ENCODE data around the gene CASP4. TPM values are rescaled to one million over a fixed set of nuclear protein-coding genes. Genes with fewer than 3 reads are reported as not detected.
"Not testable (repeated sequence)": the region's sequence is repeated elsewhere in the genome, so short reads cannot be mapped to it uniquely, and the experiment has no call there.

Gene CASP4
- total and polyA plus RNA-seq, 7 donors = 20.8 to 64.6 (median 51.8) TPM

DNA sequence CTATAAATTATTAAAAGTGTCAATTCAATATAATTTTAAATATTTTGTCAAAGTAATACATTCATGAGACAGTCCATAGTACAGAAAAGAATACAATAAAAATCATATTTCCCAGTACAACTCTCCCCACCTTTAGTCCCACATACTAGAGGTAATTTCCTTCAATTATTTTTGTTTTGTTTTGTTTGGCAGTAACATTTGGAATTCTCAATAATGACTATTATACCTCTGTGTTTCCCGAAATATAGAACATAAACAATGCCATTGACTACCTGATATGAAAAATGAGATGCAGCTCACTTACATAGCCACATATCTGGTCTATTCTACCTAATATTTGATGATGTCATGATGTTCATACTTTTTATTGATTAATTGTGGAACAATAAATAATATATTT, 24.4 kb upstream of the CASP4 start:
- no peaks in the 10 kb centered on the region for H3K4me1 ChIP-seq
- no peak overlapping the region for H3K4me3 ChIP-seq
- no peaks in the 10 kb centered on the region for H3K36me3 ChIP-seq
- H3K27me3 ChIP-seq = no peaks in the 10 kb centered on the region
- DNase-seq = no peak
- intact Hi-C loops (cut with DNase I) = no loop called here
- no peak overlapping the region for H3K27ac ChIP-seq
- TF ChIP-seq, protein P1, sequence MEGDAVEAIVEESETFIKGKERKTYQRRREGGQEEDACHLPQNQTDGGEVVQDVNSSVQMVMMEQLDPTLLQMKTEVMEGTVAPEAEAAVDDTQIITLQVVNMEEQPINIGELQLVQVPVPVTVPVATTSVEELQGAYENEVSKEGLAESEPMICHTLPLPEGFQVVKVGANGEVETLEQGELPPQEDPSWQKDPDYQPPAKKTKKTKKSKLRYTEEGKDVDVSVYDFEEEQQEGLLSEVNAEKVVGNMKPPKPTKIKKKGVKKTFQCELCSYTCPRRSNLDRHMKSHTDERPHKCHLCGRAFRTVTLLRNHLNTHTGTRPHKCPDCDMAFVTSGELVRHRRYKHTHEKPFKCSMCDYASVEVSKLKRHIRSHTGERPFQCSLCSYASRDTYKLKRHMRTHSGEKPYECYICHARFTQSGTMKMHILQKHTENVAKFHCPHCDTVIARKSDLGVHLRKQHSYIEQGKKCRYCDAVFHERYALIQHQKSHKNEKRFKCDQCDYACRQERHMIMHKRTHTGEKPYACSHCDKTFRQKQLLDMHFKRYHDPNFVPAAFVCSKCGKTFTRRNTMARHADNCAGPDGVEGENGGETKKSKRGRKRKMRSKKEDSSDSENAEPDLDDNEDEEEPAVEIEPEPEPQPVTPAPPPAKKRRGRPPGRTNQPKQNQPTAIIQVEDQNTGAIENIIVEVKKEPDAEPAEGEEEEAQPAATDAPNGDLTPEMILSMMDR (IDR thresholded peaks at IDR 0.05) = no peak
- TF ChIP-seq EP300 (IDR thresholded peaks at IDR 0.05) = no peak
- TF ChIP-seq POLR2AphosphoS5 (IDR thresholded peaks at IDR 0.05) = no peak
- TF ChIP-seq POLR2A (IDR thresholded peaks at IDR 0.05) = no peak
- 85 to 93% methylated on average over 1 of the region's 1 CpG for WGBS, 2 donors
- H3K9me3 ChIP-seq = peaks cover 0 to 3% (median under 1%) of the 10 kb centered on the region in 4 donors

DNA sequence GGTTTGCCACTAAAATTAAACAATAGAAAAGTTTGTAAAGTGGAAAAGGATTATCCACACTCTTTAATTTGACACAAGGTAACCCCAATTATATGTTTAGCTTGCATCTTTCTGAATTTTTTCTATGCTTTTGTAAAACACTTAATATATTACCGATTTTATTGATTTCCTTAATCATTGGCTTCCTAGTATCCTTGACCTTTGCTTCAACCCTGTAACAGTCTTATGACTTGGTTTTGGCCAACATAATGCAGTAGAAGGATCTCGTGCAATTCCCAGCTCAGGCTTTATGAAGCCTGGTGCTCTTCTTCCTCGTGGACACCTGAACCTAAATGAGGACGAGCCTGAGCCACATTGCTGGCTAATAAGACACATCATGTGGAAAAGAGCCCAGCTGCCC, 23.6 kb upstream of the CASP4 start:
- no peaks in the 10 kb centered on the region for H3K36me3 ChIP-seq
- H3K27ac ChIP-seq = no peak overlapping the region
- no peak overlapping the region for H3K4me3 ChIP-seq
- H3K27me3 ChIP-seq = no peaks in the 10 kb centered on the region
- intact Hi-C loops (cut with DNase I) = no loop called here
- H3K4me1 ChIP-seq = no peaks in the 10 kb centered on the region
- TF ChIP-seq, protein P1 (IDR thresholded peaks at IDR 0.05) = no peak
- TF ChIP-seq POLR2AphosphoS5 (IDR thresholded peaks at IDR 0.05) (no peak), EP300 (IDR thresholded peaks at IDR 0.05) (no peak), POLR2A (IDR thresholded peaks at IDR 0.05) (no peak)
- 90 to 95% methylated on average over 4 of the region's 4 CpGs for WGBS, 2 donors
- no peak for DNase-seq
- H3K9me3 ChIP-seq = peaks cover 0 to 3% (median under 1%) of the 10 kb centered on the region in 4 donors

DNA sequence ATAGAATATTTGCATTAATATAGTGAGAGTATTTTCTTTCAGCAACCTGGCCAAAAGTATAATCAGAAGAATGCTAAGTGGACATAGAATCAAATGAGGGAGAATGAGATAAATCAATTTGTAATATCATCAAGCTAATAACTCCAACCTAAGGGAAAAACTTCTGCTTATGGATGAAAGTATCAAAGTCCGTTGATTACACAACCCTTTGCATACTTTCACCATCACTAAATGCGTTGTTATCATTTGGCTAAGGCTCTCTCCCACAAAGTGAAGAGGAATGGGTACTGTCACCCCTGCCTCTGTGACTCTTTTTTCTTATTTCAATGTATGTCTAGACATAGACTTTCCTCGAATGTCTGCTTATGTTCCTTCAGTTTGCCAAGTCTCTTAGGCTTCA, 16.4 kb upstream of the CASP4 start:
- Histone ChIP-seq H3K9me3 (peaks cover 0 to 3% (median under 1%) of the 10 kb centered on the region in 4 donors), H3K27me3 (no peaks in the 10 kb centered on the region), H3K36me3 (no peaks in the 10 kb centered on the region), H3K27ac (no peak overlapping the region), H3K4me3 (no peak overlapping the region), H3K4me1 (no peaks in the 10 kb centered on the region)
- no peak for DNase-seq
- WGBS, 2 donors = 56 to 91% methylated on average over 3 of the region's 3 CpGs
- no peak for TF ChIP-seq POLR2AphosphoS5 (IDR thresholded peaks at IDR 0.05)
- no peak for TF ChIP-seq EP300 (IDR thresholded peaks at IDR 0.05)
- no peak for TF ChIP-seq POLR2A (IDR thresholded peaks at IDR 0.05)
- intact Hi-C loops (cut with DNase I) = no loop called here

DNA sequence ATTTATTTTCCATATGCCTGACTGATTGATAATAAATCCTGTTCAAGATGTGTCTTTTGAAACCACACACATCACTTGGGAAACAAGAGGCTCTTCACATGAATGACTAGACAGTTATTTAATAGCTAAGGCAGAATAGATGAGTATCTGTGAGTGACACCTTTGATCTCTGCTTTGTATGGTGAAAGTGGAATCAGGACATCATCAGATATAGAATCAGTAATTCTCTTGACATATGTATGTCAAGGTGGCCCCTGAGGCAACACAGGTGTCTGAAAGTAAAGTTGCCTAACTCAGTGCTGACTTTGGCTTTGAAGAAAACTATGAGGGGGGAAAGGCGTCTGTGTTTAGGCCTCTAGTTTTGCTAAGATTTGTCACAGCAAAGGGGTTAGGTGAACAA, 11.5 kb upstream of the CASP4 start:
- 96 to 98% methylated on average over 1 of the region's 1 CpG for WGBS, 2 donors
- Histone ChIP-seq H3K27me3 (no peaks in the 10 kb centered on the region), H3K9me3 (no peaks in the 10 kb centered on the region), H3K27ac (no peak overlapping the region), H3K4me3 (no peak overlapping the region), H3K36me3 (no peaks in the 10 kb centered on the region), H3K4me1 (no peaks in the 10 kb centered on the region)
- TF ChIP-seq POLR2AphosphoS5 (IDR thresholded peaks at IDR 0.05) (no peak), POLR2A (IDR thresholded peaks at IDR 0.05) (no peak), EP300 (IDR thresholded peaks at IDR 0.05) (no peak)
- TF ChIP-seq, protein P1 (IDR thresholded peaks at IDR 0.05) = no peak
- no peak for DNase-seq
- intact Hi-C loops (cut with DNase I) = no loop called here

DNA sequence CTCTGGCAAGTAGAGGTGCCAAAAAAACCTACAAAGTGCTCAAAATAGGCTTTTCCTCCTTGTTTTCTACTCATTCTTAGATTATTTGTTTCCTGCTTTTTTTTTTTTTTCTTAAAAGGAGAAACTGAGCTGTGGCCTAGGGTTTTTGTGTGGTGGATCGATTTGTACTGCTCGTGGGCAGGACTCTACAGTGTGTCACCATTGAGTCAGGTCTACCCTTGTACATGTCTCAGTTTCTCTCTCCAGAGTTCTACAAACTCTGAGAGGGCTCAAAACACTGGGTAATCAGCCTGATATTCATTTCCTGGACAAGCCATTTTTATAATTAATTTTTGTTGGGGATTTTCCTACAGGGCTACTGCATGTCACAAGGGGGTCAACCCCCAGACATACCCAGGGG, 5.2 kb upstream of the CASP4 start:
- no peak for DNase-seq
- no peaks in the 10 kb centered on the region for H3K4me1 ChIP-seq
- no peak overlapping the region for H3K27ac ChIP-seq
- H3K4me3 ChIP-seq = no peak overlapping the region
- peaks cover 0 to 4% (median 0%) of the 10 kb centered on the region in 4 donors for H3K9me3 ChIP-seq
- H3K36me3 ChIP-seq = no peaks in the 10 kb centered on the region
- H3K27me3 ChIP-seq = no peaks in the 10 kb centered on the region
- whole genome bisulfite sequencing, 2 donors = 86 to 88% methylated on average over 2 of the region's 2 CpGs
- intact Hi-C loops (cut with DNase I) = no loop called here
- no peak for TF ChIP-seq POLR2AphosphoS5 (IDR thresholded peaks at IDR 0.05)
- no peak for TF ChIP-seq EP300 (IDR thresholded peaks at IDR 0.05)
- no peak for TF ChIP-seq POLR2A (IDR thresholded peaks at IDR 0.05)
- TF ChIP-seq, protein P1 (IDR thresholded peaks at IDR 0.05) = no peak

DNA sequence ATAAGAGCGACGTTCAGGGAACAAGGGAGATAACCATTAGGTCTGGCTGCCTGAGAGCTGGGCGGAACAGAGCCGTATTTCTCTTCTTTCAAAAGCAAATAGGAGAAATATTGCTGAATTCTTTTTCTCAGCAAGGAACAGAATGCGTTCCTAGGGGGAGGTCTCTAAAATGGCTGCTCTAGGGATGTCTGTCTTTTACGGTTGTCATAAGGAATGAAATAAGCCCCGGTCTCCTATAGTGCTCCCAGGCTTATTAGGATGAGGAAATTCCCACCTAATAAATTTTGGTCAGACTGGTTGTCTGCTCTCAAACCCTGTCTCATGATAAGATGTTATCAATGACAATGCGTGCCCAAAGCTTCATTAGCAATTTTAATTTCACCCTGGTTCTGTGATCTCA, 4.5 kb upstream of the CASP4 start:
- H3K4me1 ChIP-seq; H3K27ac ChIP-seq; H3K9me3 ChIP-seq; H3K27me3 ChIP-seq; H3K36me3 ChIP-seq; intact Hi-C loops (cut with DNase I); H3K4me3 ChIP-seq; DNase-seq: not testable (repeated sequence)
- WGBS, 2 donors = 96 to 99% methylated on average over 8 of the region's 8 CpGs
